ENCODE results near the gene SDCBP2. TPM values are rescaled to one million over a fixed set of nuclear protein-coding genes. Genes with fewer than 3 reads are reported as not detected.

SDCBP2 gene
- polyA plus RNA-seq, 1 donor (not counting 4 experiments of a cell fraction or from before 2014, with no cell fraction given), result 36.0 TPM

- H3K36me3 ChIP-seq (ENCODE audit: control insufficient read depth in 2 of 2, extremely low read depth in 1 of 2, insufficient read depth in 2 of 2, low read length in 2 of 2), result peaks cover 13 to 33% of the 10 kb centered on the region in 2 experiments
- peaks cover 37% of the 10 kb centered on the region for H3K4me1 ChIP-seq (ENCODE audit: control insufficient read depth, extremely low read depth, insufficient read depth, low read length)
- H2AFZ ChIP-seq (ENCODE audit: control insufficient read depth, low read length), result no peak overlapping the region
Observed at GRCh38 chr20:1376408-1377270, 47.7 kb upstream of the SDCBP2 start.

GRCh38 chr20:1376007-1376406 lies 47.1 kb upstream of the SDCBP2 start:
- DNase-seq (ENCODE audit: low read depth, low spot score) (no peak), FAIRE-seq (no peak)
- Histone ChIP-seq H3K79me2 (ENCODE audit: control insufficient read depth, insufficient read depth, low read length) (peaks cover 97% of the 10 kb centered on the region), H3K27ac (ENCODE audit: control insufficient read depth, insufficient read depth, low read length) (no peak overlapping the region), H3K9me3 (ENCODE audit: control insufficient read depth, low read depth, low read length) (no peaks in the 10 kb centered on the region), H3K9me1 (ENCODE audit: control insufficient read depth, extremely low read depth, insufficient read depth, low read length) (peaks cover 5% of the 10 kb centered on the region), H3K4me3 (ENCODE audit: control insufficient read depth in 2 of 3, extremely low read depth in 1 of 3, insufficient read depth in 2 of 3, low read depth in 1 of 3, low read length in 3 of 3) (no peak overlapping the region), H4K20me1 (ENCODE audit: control insufficient read depth, extremely low read depth, insufficient read depth, low read length) (peaks cover 37% of the 10 kb centered on the region), H3K4me2 (ENCODE audit: control insufficient read depth, extremely low read depth, insufficient read depth, low read depth, low read length) (no peak overlapping the region), H3K9ac (ENCODE audit: control insufficient read depth, extremely low read depth, insufficient read depth, low read length) (no peak overlapping the region), H3K4me1 (ENCODE audit: control insufficient read depth, extremely low read depth, insufficient read depth, low read length) (peaks cover 42% of the 10 kb centered on the region), H2AFZ (ENCODE audit: control insufficient read depth, low read length) (no peak overlapping the region), H3K27me3 (ENCODE audit: control insufficient read depth, extremely low read depth, insufficient read depth, low read length) (no peaks in the 10 kb centered on the region), H3K36me3 (ENCODE audit: control insufficient read depth in 2 of 2, extremely low read depth in 1 of 2, insufficient read depth in 2 of 2, low read length in 2 of 2) (peaks cover 18 to 39% of the 10 kb centered on the region in 2 experiments)
- dilution Hi-C loops (cut with MboI; ENCODE audit: extremely low pct_ligation_motif_present, low sequenced_read_pairs), result no loop called here
- TF ChIP-seq CTCF (optimal IDR thresholded peaks at IDR 0.05 in 1 of 3, IDR thresholded peaks at IDR 0.05 in 1 of 3, conservative IDR thresholded peaks at IDR 0.05 in 1 of 3; ENCODE audit: extremely low read depth in 1 of 3, insufficient read depth in 2 of 3, low read length in 3 of 3) (no peak), EZH2 (IDR thresholded peaks at IDR 0.05; ENCODE audit: low read length) (no peak)

More at GRCh38 chr20:1376408-1377270, 47.7 kb upstream of the SDCBP2 start:
- Histone ChIP-seq H3K4me2 (ENCODE audit: control insufficient read depth, extremely low read depth, insufficient read depth, low read depth, low read length) (no peak overlapping the region), H3K27ac (ENCODE audit: control insufficient read depth, insufficient read depth, low read length) (peak overlapping the region; percentile 79), H3K27me3 (ENCODE audit: control insufficient read depth, extremely low read depth, insufficient read depth, low read length) (no peaks in the 10 kb centered on the region), H3K9me1 (ENCODE audit: control insufficient read depth, extremely low read depth, insufficient read depth, low read length) (peaks cover 5% of the 10 kb centered on the region), H3K9ac (ENCODE audit: control insufficient read depth, extremely low read depth, insufficient read depth, low read length) (no peak overlapping the region), H4K20me1 (ENCODE audit: control insufficient read depth, extremely low read depth, insufficient read depth, low read length) (peaks cover 40% of the 10 kb centered on the region), H3K79me2 (ENCODE audit: control insufficient read depth, insufficient read depth, low read length) (peaks cover 97% of the 10 kb centered on the region), H3K9me3 (ENCODE audit: control insufficient read depth, low read depth, low read length) (no peaks in the 10 kb centered on the region), H3K4me3 (ENCODE audit: control insufficient read depth in 2 of 3, extremely low read depth in 1 of 3, insufficient read depth in 2 of 3, low read depth in 1 of 3, low read length in 3 of 3) (no peak overlapping the region)
- TF ChIP-seq EZH2 (IDR thresholded peaks at IDR 0.05; ENCODE audit: low read length) (no peak), CTCF (optimal IDR thresholded peaks at IDR 0.05 in 1 of 3, IDR thresholded peaks at IDR 0.05 in 1 of 3, conservative IDR thresholded peaks at IDR 0.05 in 1 of 3; ENCODE audit: extremely low read depth in 1 of 3, insufficient read depth in 2 of 3, low read length in 3 of 3) (no peak)
- dilution Hi-C loops (cut with MboI; ENCODE audit: extremely low pct_ligation_motif_present, low sequenced_read_pairs), result no loop called here
- FAIRE-seq (no peak), DNase-seq (ENCODE audit: low read depth, low spot score) (no peak)

Data from keratinocyte (primary cell).